Cardiac muscle cell (in vitro differentiated cells and primary cell): ENCODE data around the gene KRR1. TPM values are rescaled to one million over a fixed set of nuclear protein-coding genes. Genes with fewer than 3 reads are reported as not detected.
A peak's percentile ranks its signal among the peaks of the same experiment; 100 is the strongest.

Experiments
- DNase-seq, 2 donors: peaks; one replicate each; pipeline versions ENCODE4 v3.0.0 to v3.0.0-alpha.2; 2010 to 2017; ENCODE audit warnings: low read depth in 1 of 2, low spot score in 1 of 2
- H3K27ac ChIP-seq: fragments of 200-600 bp; sonication (generic); 2 replicates; pipeline ENCODE4 v1.5.1; 2016
- H3K27me3 ChIP-seq: fragments of 200-600 bp; sonication (generic); 2 replicates; pipeline ENCODE4 v1.6.0; 2016; ENCODE audit warnings: control low read depth
- H3K36me3 ChIP-seq: fragments of 200-600 bp; sonication (generic); 2 replicates; pipeline ENCODE4 v1.5.1; 2016; ENCODE audit warnings: control low read depth
- H3K4me1 ChIP-seq: fragments of 200-600 bp; sonication (generic); 2 replicates; pipeline ENCODE4 v1.8.1; 2017; ENCODE audit warnings: low read depth, mild to moderate bottlenecking, mixed run types
- H3K4me3 ChIP-seq: fragments of 200-600 bp; sonication (generic); 2 replicates; pipeline ENCODE4 v1.5.1; 2016; ENCODE audit warnings: mild to moderate bottlenecking
- H3K9me3 ChIP-seq: fragments of 200-600 bp; sonication (generic); 2 replicates; pipeline ENCODE4 v1.5.1; 2017; ENCODE audit warnings: low read depth, mild to moderate bottlenecking, control low read depth
- CTCF ChIP-seq: IDR thresholded peaks from 2 replicates; pipeline ENCODE4 v1.5.1; 2012; ENCODE audit warnings: low read depth, mild to moderate bottlenecking, low read length
- polyA plus RNA-seq: library from polyadenylated mRNA; unstranded; fragments of >200 nt; fragmentation: Nextera tagmentation; extraction: Ambion mirVana; gene quantifications from 2 replicates; pipeline ENCODE4 v1.2.1, GENCODE V29; 2016
- total RNA-seq: library from RNA; depleted of rRNA; stranded (reverse); fragments of >200 nt; gene quantifications from 2 replicates; pipeline ENCODE4 v1.2.3, GENCODE V29; 2016

Gene KRR1
- total and polyA plus RNA-seq, 2 experiments from 2014 or later: 29.9 to 32.4 TPM

DNA sequence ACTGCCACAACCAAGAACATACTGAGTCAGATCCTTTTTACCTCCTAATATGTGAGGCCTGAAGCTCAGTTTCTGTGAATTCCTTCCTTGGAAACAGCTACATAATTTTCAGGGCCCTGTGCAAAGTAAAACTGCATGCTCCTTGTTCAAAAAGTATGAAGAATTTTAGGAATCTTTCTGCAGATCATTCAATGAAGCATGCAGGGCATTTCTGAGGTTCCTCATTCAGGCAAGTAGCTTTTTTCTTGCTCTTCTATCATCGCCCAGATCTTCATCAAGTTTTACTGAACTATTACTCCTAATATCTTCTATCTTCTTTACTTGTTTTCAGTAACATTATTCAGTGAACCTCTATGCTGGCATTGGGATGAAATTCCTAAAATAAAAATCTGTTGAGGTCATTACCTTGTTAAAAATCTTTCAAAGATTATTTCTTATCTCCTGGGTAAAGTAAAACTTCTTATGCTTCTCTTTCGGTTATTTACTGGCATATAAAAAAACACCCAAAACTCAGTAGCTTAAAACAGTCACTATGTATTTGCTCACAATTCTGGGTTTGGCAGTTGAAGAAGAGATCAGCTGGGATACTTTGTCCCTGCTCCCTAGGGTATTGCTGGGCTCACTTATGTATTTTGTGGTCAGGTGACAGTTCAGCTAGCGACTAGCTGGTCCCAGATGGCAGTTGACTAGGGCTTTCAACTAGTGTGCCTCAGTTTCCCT is 42.6 kb upstream of the KRR1 start:
- H3K4me3 ChIP-seq: no peak overlapping the region
- H3K4me1 ChIP-seq: peaks cover 31% of the 10 kb centered on the region
- no peak for DNase-seq
- H3K27ac ChIP-seq: peak overlapping the region; percentile 94
- no peaks in the 10 kb centered on the region for H3K9me3 ChIP-seq
- no peak for TF ChIP-seq CTCF
- H3K36me3 ChIP-seq: no peaks in the 10 kb centered on the region
- no peaks in the 10 kb centered on the region for H3K27me3 ChIP-seq

DNA sequence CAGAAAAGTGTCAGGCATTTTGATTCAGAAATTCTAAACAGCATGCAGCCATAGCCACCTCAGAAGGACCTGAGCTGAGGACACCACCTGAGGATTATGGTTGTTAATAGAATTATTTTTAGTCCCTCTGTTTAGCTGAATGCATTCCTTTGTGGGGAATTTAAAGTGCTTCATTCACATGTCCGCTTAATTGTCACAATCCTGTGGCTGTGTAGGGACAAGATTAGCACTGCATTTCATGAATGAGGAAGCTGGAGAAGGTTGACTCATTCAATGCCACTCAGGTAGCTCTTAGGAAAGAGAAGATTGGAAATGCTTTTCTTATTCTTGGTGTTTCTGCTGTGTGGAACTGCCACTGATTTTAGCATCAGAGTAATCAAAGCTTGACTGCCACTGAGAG is 42.0 kb upstream of the KRR1 start:
- Histone ChIP-seq H3K9me3 (no peaks in the 10 kb centered on the region), H3K36me3 (no peaks in the 10 kb centered on the region), H3K27me3 (no peaks in the 10 kb centered on the region), H3K4me1 (peaks cover 31% of the 10 kb centered on the region), H3K27ac (peak overlapping the region; percentile 94), H3K4me3 (no peak overlapping the region)
- DNase-seq: peak in 1 of 2 donors; percentile 82
- no peak for TF ChIP-seq CTCF

GRCh38 chr12:75551477-75551876 is 40.1 kb upstream of the KRR1 start:
- peak overlapping the region; percentile 57 for H3K27ac ChIP-seq
- no peaks in the 10 kb centered on the region for H3K36me3 ChIP-seq
- TF ChIP-seq CTCF: no peak
- H3K9me3 ChIP-seq: no peaks in the 10 kb centered on the region
- peaks cover 31% of the 10 kb centered on the region for H3K4me1 ChIP-seq
- H3K4me3 ChIP-seq: no peak overlapping the region
- no peak for DNase-seq
- H3K27me3 ChIP-seq: no peaks in the 10 kb centered on the region

- Histone ChIP-seq H3K36me3 (no peaks in the 10 kb centered on the region), H3K27me3 (no peaks in the 10 kb centered on the region), H3K4me1 (peaks cover 31% of the 10 kb centered on the region), H3K27ac (peak overlapping the region; percentile 57), H3K9me3 (no peaks in the 10 kb centered on the region), H3K4me3 (no peak overlapping the region)
- TF ChIP-seq CTCF: no peak
- peak; percentile 42 to 45 for DNase-seq
Measured at GRCh38 chr12:75550401-75551240, 39.2 kb upstream of the KRR1 start.

GRCh38 chr12:75549989-75550388 is 38.6 kb upstream of the KRR1 start:
- peak overlapping the region; percentile 57 for H3K27ac ChIP-seq
- H3K4me1 ChIP-seq: peaks cover 31% of the 10 kb centered on the region
- no peak for TF ChIP-seq CTCF
- no peaks in the 10 kb centered on the region for H3K27me3 ChIP-seq
- no peaks in the 10 kb centered on the region for H3K36me3 ChIP-seq
- H3K9me3 ChIP-seq: no peaks in the 10 kb centered on the region
- DNase-seq: no peak
- no peak overlapping the region for H3K4me3 ChIP-seq
